SIG-M5 (cell line): ENCODE results near the gene MEGF6.

Source experiments
- DNase-seq: peaks from one replicate; lab custom pipeline; 2025; lab: John Stamatoyannopoulos, UW

MEGF6 gene

GRCh38 chr1:3469104-3469848 is 142.0 kb downstream of the MEGF6 start:
- no peak for DNase-seq

GRCh38 chr1:3468236-3469103 is 142.8 kb downstream of the MEGF6 start:
- no peak for DNase-seq

GRCh38 chr1:3467096-3468036 is 143.9 kb downstream of the MEGF6 start:
- no peak for DNase-seq

- no peak for DNase-seq
Observed at GRCh38 chr1:3466366-3467075, 144.8 kb downstream of the MEGF6 start.

GRCh38 chr1:3465935-3466321 is 145.4 kb downstream of the MEGF6 start:
- DNase-seq: no peak

- DNase-seq: no peak
Observed at GRCh38 chr1:3465091-3465934, 146.0 kb downstream of the MEGF6 start.

GRCh38 chr1:3464649-3465025 is 146.7 kb downstream of the MEGF6 start:
- DNase-seq: no peak

GRCh38 chr1:3463891-3464648 is 147.2 kb downstream of the MEGF6 start:
- DNase-seq: no peak

- DNase-seq: no peak
Observed at GRCh38 chr1:3463408-3463863, 147.9 kb downstream of the MEGF6 start.

- DNase-seq: no peak
Observed at GRCh38 chr1:3463013-3463385, 148.3 kb downstream of the MEGF6 start.

- DNase-seq: no peak
Observed at GRCh38 chr1:3462356-3463012, 148.8 kb downstream of the MEGF6 start.

GRCh38 chr1:3461934-3462275 is 149.4 kb downstream of the MEGF6 start:
- DNase-seq: no peak

GRCh38 chr1:3461238-3461933 is 149.9 kb downstream of the MEGF6 start:
- no peak for DNase-seq

GRCh38 chr1:3460672-3461131 is 150.6 kb downstream of the MEGF6 start:
- no peak for DNase-seq

- no peak for DNase-seq
Observed at GRCh38 chr1:3459940-3460671, 151.2 kb downstream of the MEGF6 start.

- no peak for DNase-seq
Observed at GRCh38 chr1:3459051-3459908, 152.0 kb downstream of the MEGF6 start.
